ENCODE measurements around the gene COX20.
"Not testable (repeated sequence)": the region's sequence is repeated elsewhere in the genome, so short reads cannot be mapped to it uniquely, and the experiment has no call there.

Gene COX20

DNA sequence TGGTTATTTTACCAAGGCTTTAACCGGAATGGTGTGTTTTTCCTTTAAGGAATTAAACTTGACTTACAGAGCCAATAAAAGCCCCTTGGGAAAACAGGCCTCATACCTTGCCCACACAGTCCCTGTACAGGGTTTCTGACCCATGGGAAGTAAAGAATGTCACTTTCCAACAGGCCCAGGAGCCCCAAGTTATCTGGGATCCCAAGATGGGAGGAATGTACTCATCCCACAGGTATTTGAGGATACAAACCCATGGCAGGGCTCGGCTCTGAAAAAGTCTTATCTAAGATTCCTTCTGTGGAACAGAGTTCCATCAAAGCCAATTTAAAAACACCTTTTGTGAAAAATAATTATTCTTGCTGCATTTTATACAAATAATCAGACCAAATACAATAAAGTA is 15.3 kb upstream of the COX20 start:
- ChIA-PET POLR2A (no interaction called here), CTCF (no interaction called here)
- no peak for DNase-seq (ENCODE audit: extremely low spot score)
- TF ChIP-seq, protein P1, sequence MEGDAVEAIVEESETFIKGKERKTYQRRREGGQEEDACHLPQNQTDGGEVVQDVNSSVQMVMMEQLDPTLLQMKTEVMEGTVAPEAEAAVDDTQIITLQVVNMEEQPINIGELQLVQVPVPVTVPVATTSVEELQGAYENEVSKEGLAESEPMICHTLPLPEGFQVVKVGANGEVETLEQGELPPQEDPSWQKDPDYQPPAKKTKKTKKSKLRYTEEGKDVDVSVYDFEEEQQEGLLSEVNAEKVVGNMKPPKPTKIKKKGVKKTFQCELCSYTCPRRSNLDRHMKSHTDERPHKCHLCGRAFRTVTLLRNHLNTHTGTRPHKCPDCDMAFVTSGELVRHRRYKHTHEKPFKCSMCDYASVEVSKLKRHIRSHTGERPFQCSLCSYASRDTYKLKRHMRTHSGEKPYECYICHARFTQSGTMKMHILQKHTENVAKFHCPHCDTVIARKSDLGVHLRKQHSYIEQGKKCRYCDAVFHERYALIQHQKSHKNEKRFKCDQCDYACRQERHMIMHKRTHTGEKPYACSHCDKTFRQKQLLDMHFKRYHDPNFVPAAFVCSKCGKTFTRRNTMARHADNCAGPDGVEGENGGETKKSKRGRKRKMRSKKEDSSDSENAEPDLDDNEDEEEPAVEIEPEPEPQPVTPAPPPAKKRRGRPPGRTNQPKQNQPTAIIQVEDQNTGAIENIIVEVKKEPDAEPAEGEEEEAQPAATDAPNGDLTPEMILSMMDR (IDR thresholded peaks at IDR 0.05; ENCODE audit: control extremely low read depth, extremely low read depth, low read depth, missing control alignments), result no peak

DNA sequence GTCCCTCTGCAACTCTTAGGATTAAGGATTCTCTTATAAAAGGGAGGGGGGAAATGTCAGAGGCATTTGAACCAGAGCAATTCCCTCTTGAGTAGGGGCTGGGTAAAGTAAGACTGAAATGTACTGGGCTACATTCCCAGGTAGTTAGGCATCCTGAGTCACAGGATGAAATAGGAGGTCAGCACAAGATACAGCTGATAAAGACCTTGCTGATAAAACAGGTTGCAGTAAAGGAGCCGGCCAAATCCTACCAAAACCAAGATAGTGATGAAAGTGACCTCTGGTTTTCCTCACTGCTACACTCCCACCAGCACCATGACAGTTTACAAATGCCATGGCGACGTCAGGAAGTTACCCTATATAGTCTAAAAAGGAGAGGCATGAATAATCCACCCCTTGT is 14.3 kb upstream of the COX20 start:
- no peak for DNase-seq (ENCODE audit: extremely low spot score)
- CTCF ChIA-PET, result no interaction called here
- TF ChIP-seq, protein P1 (IDR thresholded peaks at IDR 0.05; ENCODE audit: control extremely low read depth, extremely low read depth, low read depth, missing control alignments), result no peak
- POLR2A ChIA-PET, result no interaction called here

DNA sequence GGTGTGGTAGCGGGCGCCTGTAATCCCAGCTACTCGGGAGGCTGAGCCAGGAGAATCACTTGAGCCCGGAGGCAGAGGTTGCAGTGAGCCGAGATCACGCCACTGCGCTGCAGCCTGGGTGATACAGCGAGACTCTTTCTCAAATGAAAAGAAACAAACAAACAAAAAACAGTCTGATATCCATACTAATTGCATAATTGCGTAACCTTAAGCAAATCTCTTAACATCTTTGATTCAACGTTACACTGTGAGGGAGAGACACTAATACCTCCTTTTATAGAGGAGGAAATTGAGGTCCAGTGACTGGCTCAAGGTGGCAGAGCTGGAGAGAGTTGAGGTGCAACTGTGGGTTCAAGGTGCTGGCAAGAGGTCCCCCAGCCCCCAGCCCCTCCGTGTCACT is 12.6 kb upstream of the COX20 start:
- TF ChIP-seq, protein P1 (IDR thresholded peaks at IDR 0.05; ENCODE audit: control extremely low read depth, extremely low read depth, low read depth, missing control alignments), result no peak
- ChIA-PET POLR2A (no interaction called here), CTCF (interaction anchor here (1.0 kb wide), 1 partner anchor 11 kb away, joined by 3 read pairs; no protein-coding TSS in a partner anchor)
- DNase-seq (ENCODE audit: extremely low spot score), result no peak

DNA sequence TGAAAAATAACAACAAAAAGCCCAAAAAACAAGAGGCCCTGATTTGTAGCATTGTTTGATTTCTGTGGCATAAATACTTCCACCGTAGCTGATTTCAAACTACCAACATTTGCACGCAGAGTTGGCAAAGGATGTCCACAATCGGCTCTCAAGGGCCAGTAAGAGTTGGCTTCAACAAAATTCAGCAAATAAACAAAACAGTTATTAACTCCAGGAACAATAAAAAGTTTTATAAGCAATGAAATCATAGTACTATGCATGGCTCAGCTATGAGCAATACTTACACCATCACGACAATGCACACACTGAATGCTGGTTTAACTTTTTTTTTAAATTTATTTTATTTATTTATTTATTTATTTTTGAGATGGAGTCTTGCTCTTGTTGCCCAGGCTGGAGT is 8.7 kb upstream of the COX20 start:
- ChIA-PET POLR2A (no interaction called here), CTCF (interaction anchor here (1.2 to 1.8 kb wide), 2 partner anchors 29 to 223 kb away, joined by 3 to 5 read pairs; no protein-coding TSS in a partner anchor)
- TF ChIP-seq, protein P1 (IDR thresholded peaks at IDR 0.05; ENCODE audit: control extremely low read depth, extremely low read depth, low read depth, missing control alignments), result no peak
- no peak for DNase-seq (ENCODE audit: extremely low spot score)

DNA sequence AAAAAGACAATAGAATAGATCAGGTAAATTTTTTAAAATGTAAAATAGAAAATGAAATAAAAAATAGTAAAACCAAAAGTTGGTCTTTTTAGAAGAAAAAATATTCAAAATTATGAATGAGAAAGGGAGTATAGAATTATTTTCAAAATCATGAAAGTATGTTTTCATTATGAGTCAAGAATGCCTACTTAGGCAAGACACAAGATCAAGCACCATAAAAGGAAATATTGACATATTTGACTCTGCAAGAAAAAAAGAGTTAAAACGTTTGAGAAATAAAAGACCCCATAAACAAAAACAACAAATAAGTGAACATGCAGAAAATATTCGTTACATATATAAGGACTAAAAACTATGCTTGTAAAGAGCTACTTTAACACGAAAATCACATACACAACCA is 4.8 kb upstream of the COX20 start:
- DNase-seq (ENCODE audit: extremely low spot score), result no peak
- TF ChIP-seq, protein P1 (IDR thresholded peaks at IDR 0.05; ENCODE audit: control extremely low read depth, extremely low read depth, low read depth, missing control alignments), result no peak
- POLR2A ChIA-PET, result no interaction called here
- CTCF ChIA-PET, result interaction anchor here (0.6 to 1.5 kb wide), 3 partner anchors 13 to 212 kb away, joined by 3 to 4 read pairs (median 3); no protein-coding TSS in a partner anchor

DNA sequence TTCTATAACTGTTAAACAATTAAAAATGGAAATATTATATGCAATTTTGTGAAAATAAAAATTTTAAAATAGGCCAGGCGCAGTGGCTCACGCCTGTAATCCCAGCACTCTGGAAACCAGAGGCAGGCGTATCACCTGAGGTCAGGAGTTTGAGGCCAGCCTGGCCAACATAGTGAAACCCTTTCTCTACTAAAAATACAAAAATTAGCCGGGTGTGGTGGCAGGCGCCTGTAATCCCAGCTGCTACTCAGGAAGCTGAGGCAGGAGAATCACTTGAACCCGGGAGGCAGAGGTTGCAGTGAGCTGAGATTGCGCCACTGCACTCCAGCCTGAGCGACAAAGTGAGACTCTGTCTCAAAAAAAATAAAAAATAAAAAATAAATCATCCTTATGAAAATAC is 2.2 kb upstream of the COX20 start:
- DNase-seq (ENCODE audit: extremely low spot score), result not testable (repeated sequence)
- ChIA-PET CTCF (interaction anchor here (0.7 to 16.8 kb wide), 5 partner anchors 11 to 230 kb away, joined by 3 to 204 read pairs (median 4); partner anchors contain the start of gene HNRNPU), POLR2A (interaction anchor here (1.6 kb wide), 1 partner anchor 30 kb away, joined by 8 read pairs; the partner anchor contains the start of gene HNRNPU)

DNA sequence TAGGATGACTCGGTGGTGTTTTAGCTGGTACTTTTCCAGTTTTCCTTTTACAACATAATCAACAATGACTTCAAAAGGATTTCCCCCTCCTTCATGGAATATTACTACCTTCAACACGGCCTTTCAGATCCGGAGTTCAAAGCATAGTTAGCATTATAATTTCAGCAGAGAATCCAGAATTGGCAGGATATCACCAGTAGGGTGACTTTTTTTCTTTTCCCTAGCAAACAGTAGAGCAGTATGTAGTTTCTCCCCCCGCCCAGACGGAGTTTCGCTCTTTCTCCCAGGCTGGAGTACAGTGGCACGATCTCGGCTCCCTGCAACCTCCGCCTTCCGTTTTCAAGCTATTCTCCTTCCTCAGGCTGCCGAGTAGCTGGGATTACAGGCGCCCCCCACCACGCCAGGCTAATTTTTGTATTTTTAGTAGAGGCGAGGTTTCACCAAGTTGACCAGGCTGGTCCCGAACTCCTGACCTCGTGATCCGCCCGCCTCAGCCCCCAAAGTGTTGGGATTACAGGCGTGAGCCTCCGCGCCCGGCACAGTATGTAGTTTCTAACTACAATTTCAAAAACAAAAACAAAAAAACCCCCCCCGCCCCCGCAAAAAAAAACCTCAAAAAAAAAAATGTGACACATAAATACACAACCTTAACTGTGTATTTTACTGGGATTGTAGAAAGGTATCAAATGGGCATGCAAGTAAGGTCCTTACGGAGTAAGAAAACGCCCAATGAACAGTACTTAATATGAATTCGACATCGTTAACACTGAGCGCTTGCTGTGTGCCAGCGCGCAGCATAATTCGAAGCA is 1.5 kb upstream of the COX20 start:
- ChIA-PET CTCF (interaction anchor here (0.7 to 16.8 kb wide), 6 partner anchors 9 to 209 kb away, joined by 3 to 204 read pairs (median 4); partner anchors contain the start of gene HNRNPU), POLR2A (interaction anchor here (0.5 to 1.8 kb wide), 5 partner anchors 22 to 383 kb away, joined by 3 to 8 read pairs (median 3); partner anchors contain the start of gene HNRNPU)
- DNase-seq (ENCODE audit: extremely low spot score), result peak; percentile 24
- TF ChIP-seq, protein P1 (IDR thresholded peaks at IDR 0.05; ENCODE audit: control extremely low read depth, extremely low read depth, low read depth, missing control alignments), result no peak
